T-helper 2 cell treated with Interferon-gamma antibody and Interleukin-4, amounts not matched to agents 100 ng/mL and 5 ng/mL, for 36 hours (primary cell): ENCODE measurements around the gene KANTR. TPM values are rescaled to one million over a fixed set of nuclear protein-coding genes. Genes with fewer than 3 reads are reported as not detected.

ENCODE experiments used
- intact Hi-C: fragments of 100-400 bp; cut with micrococcal nuclease; formaldehyde crosslinking; loops from one replicate; pipeline ENCODE4 v1.15.1; 2023
- total RNA-seq: library from RNA; stranded (reverse); gene quantifications from 2 replicates; pipeline ENCODE4 v1.2.3, GENCODE V29; 2022

The KANTR gene
- total RNA-seq = 8.2 and 8.9 TPM in 2 replicates

GRCh38 chrX:53093748-53094581 lies at the start of gene KANTR:
Gene KANTR, plus strand, starts transcription at chrX:53094142. Its CDS starts 30,131 bp downstream, at chrX:53124273.
- intact Hi-C loops = loop anchor here (1.0 to 5.0 kb wide), 4 partner anchors 23 to 948 kb away; partner anchors contain the start of gene PHF8

DNA sequence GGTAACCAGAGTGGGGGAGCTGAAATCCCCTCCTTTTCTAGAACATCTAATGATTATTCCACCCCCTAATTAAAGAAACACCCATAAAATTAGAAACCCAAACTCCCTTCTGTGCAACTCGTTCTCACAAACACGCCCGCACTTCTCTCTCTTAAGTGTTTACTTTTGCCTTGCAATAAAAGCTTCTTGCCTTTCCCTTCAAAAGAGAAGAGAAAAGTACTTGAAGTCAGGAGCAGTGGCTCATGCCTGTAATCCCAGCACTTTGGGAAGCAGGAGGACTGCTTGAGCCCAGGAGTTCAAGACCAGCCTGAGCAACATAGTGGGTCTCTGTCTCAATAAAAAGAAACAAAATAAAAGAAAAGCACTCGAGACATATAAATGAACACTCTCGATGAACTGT lies 48.9 kb upstream of the KANTR start:
- intact Hi-C loops = no loop called here

- intact Hi-C loops = no loop called here
These were observed 46.7 kb upstream of the KANTR start for GRCh38 chrX:53047228-53047627.

DNA sequence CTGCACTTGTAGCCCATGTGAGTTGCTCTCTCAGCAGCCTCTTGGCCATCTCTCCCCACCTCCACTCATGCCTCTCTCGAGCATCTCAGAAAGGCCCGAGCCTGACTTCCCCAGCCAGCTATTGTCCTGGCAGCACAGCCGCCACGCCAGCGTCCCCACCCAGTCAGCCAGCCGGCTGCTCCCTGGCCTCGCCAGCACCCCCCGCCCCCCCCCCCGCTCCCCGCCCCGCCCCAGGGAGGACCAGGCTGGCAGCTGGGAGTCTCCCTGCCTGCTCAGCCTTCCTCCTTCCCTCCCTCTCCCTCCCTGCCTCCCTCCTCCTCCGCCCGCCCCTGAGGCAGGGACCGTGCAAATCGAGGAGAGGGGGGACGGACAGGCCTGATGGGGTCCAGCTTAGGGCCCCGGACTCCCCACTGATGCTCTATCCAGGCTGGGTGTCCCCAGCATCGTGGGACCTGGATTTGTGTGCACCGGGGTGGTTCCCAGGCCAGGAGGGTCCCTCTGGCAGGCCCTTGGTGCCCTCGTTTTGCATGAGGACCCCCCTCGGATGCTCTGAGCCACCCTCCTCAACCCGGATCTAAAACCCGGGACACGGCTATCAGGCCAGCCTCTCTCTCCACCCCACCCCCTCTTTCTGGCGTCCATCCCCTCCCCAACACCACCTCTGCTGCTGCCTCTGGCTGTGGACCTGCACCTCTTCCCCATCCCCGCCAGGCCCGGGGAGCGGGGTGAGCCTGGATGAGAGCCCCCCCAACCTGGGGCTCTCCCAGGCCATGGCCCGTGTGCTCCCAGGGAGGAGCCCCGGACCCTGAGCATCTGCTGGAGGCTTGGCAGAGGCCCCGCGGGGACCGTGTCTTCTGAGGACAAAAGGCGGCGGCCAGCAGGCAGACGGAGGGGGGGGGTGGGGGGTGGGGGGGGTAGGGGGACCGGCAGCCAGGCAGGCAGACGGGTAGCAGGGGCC lies 45.5 kb upstream of the KANTR start, which contains the start of gene GPR173:
Gene GPR173, plus strand, starts transcription at position 621 of the 958 bp plus-strand sequence. CDS start 27,833 bp downstream, outside the sequence.
- intact Hi-C loops = no loop called here

DNA sequence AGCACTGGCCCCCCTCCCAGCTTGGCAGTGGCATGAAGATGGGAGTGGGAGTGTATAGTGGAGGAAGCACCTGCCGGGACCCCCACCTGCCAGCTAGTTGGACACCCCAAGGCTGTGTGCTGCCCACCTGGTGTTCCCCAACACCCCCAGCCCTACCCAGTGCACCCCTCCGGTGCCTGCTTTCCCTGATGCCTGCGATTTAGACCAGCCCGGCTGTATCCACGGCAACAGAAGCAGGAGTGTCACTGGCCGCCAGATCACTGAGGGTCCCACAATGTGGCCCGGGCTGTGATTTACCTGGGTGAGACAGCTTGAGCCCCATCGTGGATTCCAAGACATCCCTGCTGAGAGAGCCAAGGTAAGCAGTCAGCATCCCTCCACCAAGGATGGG lies 44.8 kb upstream of the KANTR start:
- intact Hi-C loops = no loop called here

DNA sequence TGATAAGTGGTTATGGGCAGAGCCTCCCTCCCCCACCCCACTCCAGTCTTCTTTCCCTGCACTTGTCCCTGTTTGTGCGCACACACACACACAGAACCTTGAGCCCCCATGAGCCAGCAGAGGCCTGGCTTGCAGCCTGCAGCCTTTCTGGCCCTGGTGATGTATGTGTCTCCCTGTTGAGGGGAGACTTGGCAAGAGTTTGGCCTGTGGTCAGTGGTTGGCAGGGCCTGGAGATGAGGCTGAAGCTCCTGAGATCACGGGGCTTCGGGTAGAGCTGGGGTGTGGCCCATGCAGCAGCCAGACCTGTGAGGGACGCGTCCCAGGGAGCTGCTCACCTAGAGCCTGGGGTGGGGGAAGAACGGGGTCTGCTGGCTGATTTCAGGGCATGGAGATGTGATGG lies 43.1 kb upstream of the KANTR start:
- intact Hi-C loops = no loop called here

GRCh38 chrX:53055244-53055849 lies 38.6 kb upstream of the KANTR start:
- intact Hi-C loops = no loop called here

- intact Hi-C loops = no loop called here
These were observed 37.6 kb upstream of the KANTR start for GRCh38 chrX:53056292-53056691.

GRCh38 chrX:53065104-53065503 lies 28.8 kb upstream of the KANTR start:
- intact Hi-C loops = no loop called here

DNA sequence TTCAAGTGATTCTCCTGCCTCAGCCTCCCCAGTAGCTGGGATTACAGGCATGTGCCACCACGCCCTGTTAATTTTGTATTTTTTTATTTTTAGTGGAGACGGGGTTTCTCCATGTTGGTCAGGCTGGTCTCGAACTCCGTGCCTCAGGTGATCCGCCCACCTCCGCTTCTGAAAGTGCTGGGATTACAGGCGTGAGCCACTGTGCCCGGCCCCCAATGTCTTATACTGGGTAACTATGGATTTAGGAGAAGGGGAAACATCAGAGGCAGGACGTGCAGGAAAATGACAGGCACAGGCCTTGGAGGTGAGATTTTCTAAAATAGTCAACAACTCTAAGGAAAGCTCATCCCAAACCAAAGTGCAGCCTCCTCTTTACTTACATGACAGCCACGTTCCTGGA lies 22.9 kb upstream of the KANTR start:
- intact Hi-C loops = loop anchor here (1.0 to 10.0 kb wide), 3 partner anchors 18 to 214 kb away; partner anchors contain the start of gene IQSEC2

GRCh38 chrX:53071604-53072417 lies 22.1 kb upstream of the KANTR start:
- intact Hi-C loops = loop anchor here (1.0 to 10.0 kb wide), 3 partner anchors 17 to 213 kb away; partner anchors contain the start of gene IQSEC2

- intact Hi-C loops = loop anchor here (10.0 kb wide), 1 partner anchor 212 kb away; the partner anchor contains the start of gene IQSEC2
These were observed 21.4 kb upstream of the KANTR start for GRCh38 chrX:53072418-53073114.

- intact Hi-C loops = loop anchor here (10.0 kb wide), 1 partner anchor 212 kb away; the partner anchor contains the start of gene IQSEC2
These were observed 20.8 kb upstream of the KANTR start for GRCh38 chrX:53073115-53073586.

- intact Hi-C loops = loop anchor here (10.0 kb wide), 1 partner anchor 210 kb away; the partner anchor contains the start of gene IQSEC2
These were observed 18.9 kb upstream of the KANTR start for GRCh38 chrX:53075011-53075410.

- intact Hi-C loops = loop anchor here (10.0 kb wide), 1 partner anchor 208 kb away; the partner anchor contains the start of gene IQSEC2
These were observed 17.3 kb upstream of the KANTR start for GRCh38 chrX:53076671-53077070.

- intact Hi-C loops = loop anchor here (10.0 kb wide), 1 partner anchor 207 kb away; the partner anchor contains the start of gene IQSEC2
These were observed 16.4 kb upstream of the KANTR start for GRCh38 chrX:53077207-53078197.

- intact Hi-C loops = loop anchor here (10.0 kb wide), 1 partner anchor 206 kb away; the partner anchor contains the start of gene IQSEC2
These were observed 15.0 kb upstream of the KANTR start for GRCh38 chrX:53078943-53079342.
